Gastrocnemius medialis (tissue), 4 donors: ENCODE data around the gene EIF2B2.

ENCODE experiments used
- POLR2A ChIP-seq, 2 donors: fragments of 450-650 bp; IDR thresholded peaks; one replicate each; pipeline ENCODE4 v1.6.1; 2017; ENCODE audit warnings: antibody characterized with exemption in 2 of 2, mild to moderate bottlenecking in 2 of 2, moderate library complexity in 2 of 2
- TF ChIP-seq, protein P1 (sequence below), 5 experiments: fragments of 450-650 bp in 3 of 5; fragments of 200-600 bp in 2 of 5; sonication (generic) in 2 of 5; IDR thresholded peaks in 4 of 5; conservative IDR thresholded peaks in 1 of 5; 1 replicate in 4 of 5; 2 replicates in 1 of 5; pipeline ENCODE4 v1.5.1; 2016 to 2019; ENCODE audit warnings: antibody characterized with exemption in 5 of 5, mild to moderate bottlenecking in 3 of 5, moderate library complexity in 3 of 5

- no peak for TF ChIP-seq POLR2A (IDR thresholded peaks at IDR 0.05)
- TF ChIP-seq, protein P1, sequence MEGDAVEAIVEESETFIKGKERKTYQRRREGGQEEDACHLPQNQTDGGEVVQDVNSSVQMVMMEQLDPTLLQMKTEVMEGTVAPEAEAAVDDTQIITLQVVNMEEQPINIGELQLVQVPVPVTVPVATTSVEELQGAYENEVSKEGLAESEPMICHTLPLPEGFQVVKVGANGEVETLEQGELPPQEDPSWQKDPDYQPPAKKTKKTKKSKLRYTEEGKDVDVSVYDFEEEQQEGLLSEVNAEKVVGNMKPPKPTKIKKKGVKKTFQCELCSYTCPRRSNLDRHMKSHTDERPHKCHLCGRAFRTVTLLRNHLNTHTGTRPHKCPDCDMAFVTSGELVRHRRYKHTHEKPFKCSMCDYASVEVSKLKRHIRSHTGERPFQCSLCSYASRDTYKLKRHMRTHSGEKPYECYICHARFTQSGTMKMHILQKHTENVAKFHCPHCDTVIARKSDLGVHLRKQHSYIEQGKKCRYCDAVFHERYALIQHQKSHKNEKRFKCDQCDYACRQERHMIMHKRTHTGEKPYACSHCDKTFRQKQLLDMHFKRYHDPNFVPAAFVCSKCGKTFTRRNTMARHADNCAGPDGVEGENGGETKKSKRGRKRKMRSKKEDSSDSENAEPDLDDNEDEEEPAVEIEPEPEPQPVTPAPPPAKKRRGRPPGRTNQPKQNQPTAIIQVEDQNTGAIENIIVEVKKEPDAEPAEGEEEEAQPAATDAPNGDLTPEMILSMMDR (IDR thresholded peaks at IDR 0.05 in 4 of 5, conservative IDR thresholded peaks at IDR 0.05 in 1 of 5), result no peak
These were observed 23.7 kb upstream of the EIF2B2 start for GRCh38 chr14:74979029-74979428.
